Stimulated activated naive B cell treated with anti-CD40 and anti-IgM and Interleukin-4, amounts not matched to agents 10 μg/mL and 1 μg/mL and 100 μg/mL, for 72 hours (primary cell): ENCODE data around the gene ATRAID.
A peak's percentile ranks its signal among the peaks of the same experiment; 100 is the strongest.

Experiments
- ATAC-seq, 2 donors: fragments of 150-1000 bp; cut with Tn5 transposase; replicated peaks; 2 replicates each; pipeline ENCODE4 v1.10.0; 2021; ENCODE audit warnings: moderate library complexity in 1 of 2
- DNase-seq: peaks from one replicate; pipeline ENCODE4 v3.0.0; 2021
- H3K27ac Mint-ChIP-seq: one replicate; pipeline ENCODE4 v1.8.0; 2022; ENCODE audit warnings: mild to moderate bottlenecking, mixed read lengths
- H3K27me3 Mint-ChIP-seq, 2 donors: one replicate each; pipeline ENCODE4 v1.8.0; 2022; ENCODE audit warnings: mixed read lengths in 2 of 2
- H3K36me3 Mint-ChIP-seq, 2 donors: one replicate each; pipeline ENCODE4 v1.8.0; 2022; ENCODE audit warnings: mixed read lengths in 2 of 2, mild to moderate bottlenecking in 1 of 2
- H3K4me1 Mint-ChIP-seq, 2 donors: one replicate each; pipeline ENCODE4 v1.8.0; 2022; ENCODE audit warnings: mixed read lengths in 2 of 2, mild to moderate bottlenecking in 1 of 2
- H3K4me3 Mint-ChIP-seq, 2 donors: one replicate each; pipeline ENCODE4 v1.8.0; 2022; ENCODE audit warnings: mild to moderate bottlenecking in 2 of 2, mixed read lengths in 2 of 2, moderate library complexity in 1 of 2
- H3K9me3 Mint-ChIP-seq, 2 donors: one replicate each; pipeline ENCODE4 v1.8.0; 2022; ENCODE audit warnings: mixed read lengths in 2 of 2, mild to moderate bottlenecking in 1 of 2

The ATRAID gene

GRCh38 chr2:27243391-27244130 is 31.7 kb downstream of the ATRAID start:
- H3K36me3 Mint-ChIP-seq = peaks cover 48 to 52% of the 10 kb centered on the region in 2 donors
- no peak for ATAC-seq
- H3K4me3 Mint-ChIP-seq = no peak overlapping the region
- H3K27me3 Mint-ChIP-seq = no peaks in the 10 kb centered on the region
- H3K9me3 Mint-ChIP-seq = no peaks in the 10 kb centered on the region
- H3K27ac Mint-ChIP-seq = no peak overlapping the region
- no peak for DNase-seq
- no peaks in the 10 kb centered on the region for H3K4me1 Mint-ChIP-seq

GRCh38 chr2:27245116-27245515 is 33.3 kb downstream of the ATRAID start:
- H3K4me1 Mint-ChIP-seq = no peaks in the 10 kb centered on the region
- no peak overlapping the region for H3K27ac Mint-ChIP-seq
- peaks cover 44% of the 10 kb centered on the region in 2 donors for H3K36me3 Mint-ChIP-seq
- H3K9me3 Mint-ChIP-seq = no peaks in the 10 kb centered on the region
- H3K4me3 Mint-ChIP-seq = no peak overlapping the region
- peaks cover 7 to 9% of the 10 kb centered on the region in 2 donors for H3K27me3 Mint-ChIP-seq
- no peak for ATAC-seq
- DNase-seq = no peak

GRCh38 chr2:27245626-27246025 is 33.8 kb downstream of the ATRAID start:
- ATAC-seq (no peak), DNase-seq (no peak)
- peaks cover 39% of the 10 kb centered on the region in 2 donors for H3K36me3 Mint-ChIP-seq
- H3K27me3 Mint-ChIP-seq = peaks cover 9 to 15% of the 10 kb centered on the region in 2 donors
- no peaks in the 10 kb centered on the region for H3K9me3 Mint-ChIP-seq
- H3K4me3 Mint-ChIP-seq = no peak overlapping the region
- H3K4me1 Mint-ChIP-seq = peaks cover 0 to 2% of the 10 kb centered on the region in 2 donors
- H3K27ac Mint-ChIP-seq = no peak overlapping the region

- ATAC-seq (no peak), DNase-seq (no peak)
- Mint-ChIP-seq H3K27me3 (peaks cover 21 to 27% of the 10 kb centered on the region in 2 donors), H3K4me1 (peaks cover 0 to 4% of the 10 kb centered on the region in 2 donors), H3K4me3 (no peak overlapping the region), H3K27ac (no peak overlapping the region), H3K9me3 (no peaks in the 10 kb centered on the region), H3K36me3 (peaks cover 18 to 19% of the 10 kb centered on the region in 2 donors)
Measured at GRCh38 chr2:27247893-27248292, 36.1 kb downstream of the ATRAID start.

- H3K9me3 Mint-ChIP-seq = no peaks in the 10 kb centered on the region
- H3K36me3 Mint-ChIP-seq = peaks cover 5 to 8% of the 10 kb centered on the region in 2 donors
- peaks cover 0 to 4% of the 10 kb centered on the region in 2 donors for H3K4me1 Mint-ChIP-seq
- DNase-seq = no peak
- H3K4me3 Mint-ChIP-seq = no peak overlapping the region
- ATAC-seq = no peak
- peaks cover 23 to 30% of the 10 kb centered on the region in 2 donors for H3K27me3 Mint-ChIP-seq
- H3K27ac Mint-ChIP-seq = no peak overlapping the region
Measured at GRCh38 chr2:27249159-27249890, 37.5 kb downstream of the ATRAID start.

GRCh38 chr2:27249891-27250651 is 38.2 kb downstream of the ATRAID start:
- ATAC-seq = peak; percentile 75 to 78
- peak; percentile 17 for DNase-seq
- Mint-ChIP-seq H3K36me3 (peaks cover 0 to under 1% of the 10 kb centered on the region in 2 donors), H3K9me3 (no peaks in the 10 kb centered on the region), H3K4me1 (peaks cover 0 to 4% of the 10 kb centered on the region in 2 donors), H3K27ac (no peak overlapping the region), H3K27me3 (peaks cover 31 to 37% of the 10 kb centered on the region in 2 donors), H3K4me3 (no peak overlapping the region)

GRCh38 chr2:27250652-27251379 is 39.0 kb downstream of the ATRAID start:
- Mint-ChIP-seq H3K9me3 (no peaks in the 10 kb centered on the region), H3K36me3 (no peaks in the 10 kb centered on the region), H3K4me1 (peaks cover 0 to 4% of the 10 kb centered on the region in 2 donors), H3K27ac (no peak overlapping the region), H3K4me3 (no peak overlapping the region), H3K27me3 (peaks cover 33 to 41% of the 10 kb centered on the region in 2 donors)
- ATAC-seq = no peak
- no peak for DNase-seq

- Mint-ChIP-seq H3K4me1 (peaks cover 0 to 4% of the 10 kb centered on the region in 2 donors), H3K27ac (no peak overlapping the region), H3K36me3 (no peaks in the 10 kb centered on the region), H3K27me3 (peaks cover 42 to 51% of the 10 kb centered on the region in 2 donors), H3K9me3 (no peaks in the 10 kb centered on the region), H3K4me3 (no peak overlapping the region)
- DNase-seq = no peak
- ATAC-seq = no peak
Measured at GRCh38 chr2:27251766-27252165, 39.9 kb downstream of the ATRAID start.

GRCh38 chr2:27255187-27255586 is 43.3 kb downstream of the ATRAID start:
- no peak overlapping the region for H3K4me3 Mint-ChIP-seq

GRCh38 chr2:27255660-27256059 is 43.8 kb downstream of the ATRAID start:
- no peaks in the 10 kb centered on the region for H3K9me3 Mint-ChIP-seq
- H3K27me3 Mint-ChIP-seq = peaks cover 58 to 69% of the 10 kb centered on the region in 2 donors
- no peak overlapping the region for H3K27ac Mint-ChIP-seq
- no peaks in the 10 kb centered on the region for H3K36me3 Mint-ChIP-seq
- peaks cover 0 to 1% of the 10 kb centered on the region in 2 donors for H3K4me1 Mint-ChIP-seq
- ATAC-seq (no peak), DNase-seq (no peak)
- no peak overlapping the region for H3K4me3 Mint-ChIP-seq

More at GRCh38 chr2:27255187-27255586, 43.3 kb downstream of the ATRAID start:
- ATAC-seq (no peak), DNase-seq (no peak)
- H3K27me3 Mint-ChIP-seq = peaks cover 56 to 69% of the 10 kb centered on the region in 2 donors
- H3K27ac Mint-ChIP-seq = no peak overlapping the region
- H3K36me3 Mint-ChIP-seq = no peaks in the 10 kb centered on the region
- no peaks in the 10 kb centered on the region for H3K9me3 Mint-ChIP-seq
- peaks cover 0 to 4% of the 10 kb centered on the region in 2 donors for H3K4me1 Mint-ChIP-seq

GRCh38 chr2:27256855-27257454 is 45.1 kb downstream of the ATRAID start:
- Mint-ChIP-seq H3K9me3 (no peaks in the 10 kb centered on the region), H3K27me3 (peaks cover 61 to 70% of the 10 kb centered on the region in 2 donors), H3K4me3 (no peak overlapping the region), H3K27ac (no peak overlapping the region), H3K36me3 (no peaks in the 10 kb centered on the region), H3K4me1 (peaks cover 8 to 11% of the 10 kb centered on the region in 2 donors)
- DNase-seq = no peak
- no peak for ATAC-seq

- Mint-ChIP-seq H3K36me3 (peaks cover 0 to under 1% of the 10 kb centered on the region in 2 donors), H3K4me3 (no peak overlapping the region), H3K27me3 (peaks cover 61 to 72% of the 10 kb centered on the region in 2 donors)
Measured at GRCh38 chr2:27258051-27258450, 46.2 kb downstream of the ATRAID start.

GRCh38 chr2:27261241-27261925 is 49.5 kb downstream of the ATRAID start:
- peaks cover 24 to 31% of the 10 kb centered on the region in 2 donors for H3K4me1 Mint-ChIP-seq
- peak overlapping the region; percentile 51 to 78 for H3K4me3 Mint-ChIP-seq
- ATAC-seq = no peak
- H3K27me3 Mint-ChIP-seq = peaks cover 62 to 73% of the 10 kb centered on the region in 2 donors
- no peaks in the 10 kb centered on the region for H3K9me3 Mint-ChIP-seq
- peak overlapping the region; percentile 0 for H3K27ac Mint-ChIP-seq
- no peak for DNase-seq
- H3K36me3 Mint-ChIP-seq = peaks cover 2 to 3% of the 10 kb centered on the region in 2 donors

More at GRCh38 chr2:27258051-27258450, 46.2 kb downstream of the ATRAID start:
- Mint-ChIP-seq H3K9me3 (no peaks in the 10 kb centered on the region), H3K27ac (no peak overlapping the region), H3K4me1 (peaks cover 10 to 12% of the 10 kb centered on the region in 2 donors)
- DNase-seq = no peak
- ATAC-seq = no peak
